ENCODE measurements around the gene HM13.
A peak's percentile ranks its signal among the peaks of the same experiment; 100 is the strongest.
"Not testable (repeated sequence)": the region's sequence is repeated elsewhere in the genome, so short reads cannot be mapped to it uniquely, and the experiment has no call there.

Gene HM13

DNA sequence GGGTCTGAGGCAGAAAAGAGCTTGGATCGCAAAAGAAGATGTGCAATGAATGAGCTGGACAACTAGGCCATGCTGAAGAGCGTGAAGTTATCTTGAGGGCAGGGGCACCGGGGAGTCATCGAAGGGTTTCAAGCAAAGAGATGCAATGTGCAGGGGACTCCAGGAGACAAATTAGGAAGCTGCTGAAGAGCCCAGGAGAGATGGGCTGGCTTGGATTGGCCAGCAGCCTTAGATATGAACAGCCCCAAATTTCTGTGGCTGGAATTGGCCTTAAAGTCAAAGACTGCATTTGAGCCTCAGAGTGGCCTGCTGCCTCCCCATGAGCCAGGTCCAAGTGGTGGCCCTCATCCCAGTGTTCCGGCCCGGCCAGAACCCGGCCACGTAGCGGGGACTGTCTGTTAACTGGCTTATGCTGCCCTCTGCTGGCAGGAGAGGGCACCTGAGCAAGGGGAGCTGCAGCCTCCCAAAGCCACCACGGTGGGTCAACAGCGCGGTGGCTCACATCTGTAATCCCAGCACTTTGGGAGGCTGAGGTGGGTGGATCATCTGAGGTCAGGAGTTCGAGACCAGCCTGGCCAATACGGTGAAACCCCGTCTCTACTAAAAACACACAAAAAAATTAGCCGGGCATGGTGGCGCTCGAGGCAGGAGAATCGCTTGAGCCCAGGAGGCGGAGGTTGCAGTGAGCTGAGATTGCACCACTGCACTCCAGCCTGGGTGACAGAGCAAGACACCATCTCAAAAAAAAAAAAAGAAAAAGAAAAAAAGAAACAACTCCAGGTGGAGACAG is 11.2 kb upstream of the HM13 start:
- DNase-seq = peak; percentile 31

DNA sequence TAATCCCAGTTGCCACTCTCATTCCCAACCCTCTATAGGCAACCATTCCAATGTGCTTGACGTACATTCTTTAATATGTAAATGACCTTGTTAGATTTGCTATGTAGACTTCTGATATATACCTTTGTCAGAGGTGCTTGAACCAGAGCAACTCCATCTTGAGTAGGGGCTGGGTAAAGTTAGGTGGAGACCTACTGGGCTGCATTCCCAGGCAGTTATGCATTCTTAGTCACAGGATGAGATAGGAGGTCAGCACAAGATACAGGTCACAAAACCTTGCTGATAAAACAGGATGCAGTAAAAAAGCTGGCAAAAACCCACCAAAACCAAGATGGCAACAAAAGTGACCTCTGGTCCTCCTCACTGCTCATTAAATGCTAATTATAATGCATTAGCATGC is 8.3 kb upstream of the HM13 start:
- peak; percentile 57 for DNase-seq

DNA sequence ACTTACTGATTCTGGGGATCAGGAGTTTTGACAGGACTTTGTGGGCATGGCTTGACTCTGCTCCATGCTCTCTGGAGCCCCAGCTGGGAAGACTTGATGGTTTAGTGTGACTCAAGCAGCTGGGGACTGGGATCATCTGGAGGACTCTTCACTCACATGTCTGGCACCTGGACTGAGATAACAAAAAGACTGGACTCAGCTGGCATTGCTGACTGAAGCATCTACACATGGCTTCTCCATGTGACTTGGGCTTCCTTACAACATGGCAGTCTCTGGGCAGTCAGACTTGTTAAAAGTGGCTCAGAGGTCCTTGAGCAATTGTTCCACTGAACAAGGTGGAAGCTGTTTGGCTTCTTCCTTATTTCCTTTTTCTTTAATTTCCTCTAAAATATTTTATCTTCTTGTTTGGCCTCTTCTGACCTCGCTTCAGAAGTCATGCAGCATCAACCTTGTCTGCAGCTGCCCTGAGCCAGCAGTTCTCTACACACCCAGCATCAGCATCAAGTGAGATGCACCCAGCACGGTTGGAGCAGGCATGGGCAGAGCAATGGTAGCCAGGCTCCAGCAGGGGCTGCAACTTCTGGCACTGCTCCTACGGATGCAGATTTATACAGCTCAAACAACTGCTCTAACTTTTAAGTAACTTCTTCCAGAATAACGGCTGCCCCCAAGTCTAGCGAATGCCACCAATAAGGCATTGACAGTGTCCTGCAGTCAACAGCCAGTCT is 5.6 kb upstream of the HM13 start:
- DNase-seq = no peak

DNA sequence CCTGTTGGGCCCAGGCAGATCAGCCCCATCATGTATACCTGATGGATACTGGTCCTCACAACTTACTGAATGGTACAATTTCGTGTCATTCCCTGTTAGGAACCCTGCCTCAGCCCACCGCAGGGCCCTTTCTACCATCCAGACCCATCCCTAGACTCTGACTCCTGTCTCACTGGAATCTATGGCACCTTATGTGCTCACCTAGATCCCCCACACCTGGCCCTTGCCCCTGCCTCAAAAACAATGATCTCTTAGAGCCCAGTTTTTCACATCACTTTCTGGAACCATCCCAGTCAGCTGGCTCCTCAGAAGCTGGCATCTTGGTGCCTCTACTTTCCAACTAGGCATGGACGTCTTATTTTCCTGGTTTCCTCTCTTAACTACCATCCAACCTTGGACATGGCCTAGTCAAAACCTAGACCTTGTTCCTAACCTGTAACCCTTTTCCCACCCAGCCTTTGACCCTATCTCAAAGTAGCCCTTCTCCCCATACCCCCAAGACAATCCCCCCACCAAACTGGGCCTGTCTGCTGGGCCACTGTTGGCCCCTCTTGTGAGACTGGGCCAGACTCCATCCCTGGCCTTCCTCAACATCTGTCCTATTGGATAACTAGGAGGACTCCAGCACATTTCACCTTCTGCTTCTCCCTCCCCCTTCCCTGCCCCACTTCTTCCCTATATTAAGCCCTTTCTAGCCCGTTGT is 981 bp downstream of the HM13 start:
- no peak for DNase-seq

DNA sequence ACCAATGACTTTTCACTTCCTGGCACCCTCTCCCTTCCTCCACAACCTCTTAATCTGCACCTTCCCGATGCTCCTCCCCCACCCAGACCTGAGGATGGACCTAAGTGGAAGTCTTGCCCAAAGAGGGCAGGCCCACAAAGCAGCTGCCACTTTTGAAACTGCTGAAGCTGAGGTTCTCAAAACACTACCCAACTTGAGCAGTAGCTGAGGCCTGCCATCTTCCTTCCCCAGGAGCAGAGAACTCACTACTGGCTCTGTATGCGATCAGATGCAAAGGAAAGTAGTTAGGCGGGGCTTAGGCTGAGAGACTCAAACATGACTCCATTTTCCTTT is 1.5 kb downstream of the HM13 start:
- no peak for DNase-seq

DNA sequence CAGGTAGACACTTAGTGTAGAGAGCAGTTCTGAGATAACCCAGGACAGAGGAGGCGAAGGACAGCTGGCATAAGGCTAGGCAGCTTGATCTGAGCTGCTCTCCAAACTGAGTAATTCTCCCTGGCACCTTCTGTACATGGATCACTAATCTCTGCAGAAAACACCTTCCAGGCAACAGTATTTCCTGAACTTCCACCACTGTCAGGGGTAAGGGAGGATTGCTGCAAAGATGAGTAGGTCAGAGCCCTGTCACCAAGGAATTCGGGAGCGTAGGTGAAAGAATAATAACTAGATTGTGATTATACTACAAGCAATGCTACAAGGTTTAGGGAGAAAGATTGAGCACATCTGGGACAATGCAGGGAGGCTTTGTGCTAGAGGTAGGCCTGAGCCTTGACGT is 1.9 kb downstream of the HM13 start:
- no peak for DNase-seq

DNA sequence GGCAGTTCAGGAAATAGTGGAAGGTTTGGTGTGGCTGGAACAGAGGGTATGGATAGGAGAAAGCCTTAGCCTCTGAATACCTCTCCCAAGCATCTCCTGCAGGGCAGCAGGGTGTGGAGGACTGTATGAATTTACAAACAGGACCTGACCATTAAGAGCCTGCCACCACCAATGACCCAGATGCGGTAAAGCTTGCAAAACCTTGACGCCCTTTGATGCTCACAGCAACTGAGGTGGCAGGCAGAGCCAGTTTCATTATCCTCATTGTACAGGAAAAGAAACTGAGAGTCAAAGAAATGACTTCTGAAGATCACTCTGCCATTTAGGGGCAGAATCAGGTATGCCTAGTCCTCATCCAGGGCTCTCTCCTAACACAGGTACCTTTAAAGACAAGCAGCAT is 2.4 kb downstream of the HM13 start:
- DNase-seq = no peak

DNA sequence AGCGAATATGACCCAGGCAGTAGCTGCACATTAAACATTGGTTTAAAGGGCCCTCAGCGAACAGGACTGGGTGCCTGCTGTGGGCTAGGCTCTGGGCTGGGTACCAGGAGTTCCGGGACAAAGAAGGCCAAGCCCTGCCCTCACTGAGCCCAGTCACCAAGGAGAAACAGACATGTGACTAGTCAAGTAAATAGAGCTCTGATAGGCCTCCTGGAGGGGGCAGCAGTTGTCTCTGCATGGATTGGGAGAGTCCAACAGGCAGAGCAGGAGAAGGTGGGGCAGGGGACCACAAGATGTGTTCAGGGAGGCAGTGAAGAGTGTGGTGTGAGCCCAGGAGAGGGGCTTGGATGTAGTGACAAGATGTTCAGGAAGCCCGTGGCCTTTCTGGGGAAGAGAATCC is 3.1 kb downstream of the HM13 start:
- peak; percentile 31 for DNase-seq

DNA sequence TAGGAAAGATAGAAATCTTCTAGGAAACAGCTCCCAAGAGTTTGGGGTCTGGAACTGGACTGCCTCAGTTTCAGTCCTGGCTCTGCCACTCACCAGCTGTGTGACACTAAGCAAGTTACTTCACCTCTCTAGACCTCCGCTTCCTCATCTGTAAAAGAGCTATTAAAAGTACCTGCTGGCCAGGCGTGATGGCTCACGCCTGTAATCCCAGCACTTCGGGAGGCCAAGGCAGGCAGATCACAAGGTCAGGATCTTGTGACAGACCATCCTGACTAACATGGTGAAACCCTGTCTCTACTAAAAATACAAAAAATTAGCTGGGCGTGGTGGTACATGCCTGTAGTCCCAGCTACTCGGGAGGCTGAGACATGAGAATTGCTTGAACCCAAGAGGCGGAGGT is 7.0 kb downstream of the HM13 start:
- not testable (repeated sequence) for DNase-seq

DNA sequence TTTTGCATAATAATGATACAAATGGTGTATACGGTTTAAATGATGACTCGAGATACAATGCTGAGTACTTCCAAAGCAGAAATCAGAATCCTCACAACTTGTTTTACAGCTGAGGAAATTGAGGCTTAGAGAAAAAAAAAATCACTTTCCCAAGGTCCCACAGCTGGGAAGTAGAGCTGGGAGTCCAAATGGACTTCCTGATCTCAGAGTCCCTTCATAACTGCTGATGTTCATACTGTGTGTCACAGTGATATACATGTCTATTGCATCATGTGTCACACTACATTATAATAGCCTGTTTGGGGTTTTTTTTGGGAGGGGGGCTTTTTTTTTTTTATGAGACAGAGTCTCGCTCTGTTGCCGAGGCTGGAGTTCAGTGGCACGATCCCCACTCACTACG is 8.5 kb downstream of the HM13 start:
- DNase-seq = no peak

DNA sequence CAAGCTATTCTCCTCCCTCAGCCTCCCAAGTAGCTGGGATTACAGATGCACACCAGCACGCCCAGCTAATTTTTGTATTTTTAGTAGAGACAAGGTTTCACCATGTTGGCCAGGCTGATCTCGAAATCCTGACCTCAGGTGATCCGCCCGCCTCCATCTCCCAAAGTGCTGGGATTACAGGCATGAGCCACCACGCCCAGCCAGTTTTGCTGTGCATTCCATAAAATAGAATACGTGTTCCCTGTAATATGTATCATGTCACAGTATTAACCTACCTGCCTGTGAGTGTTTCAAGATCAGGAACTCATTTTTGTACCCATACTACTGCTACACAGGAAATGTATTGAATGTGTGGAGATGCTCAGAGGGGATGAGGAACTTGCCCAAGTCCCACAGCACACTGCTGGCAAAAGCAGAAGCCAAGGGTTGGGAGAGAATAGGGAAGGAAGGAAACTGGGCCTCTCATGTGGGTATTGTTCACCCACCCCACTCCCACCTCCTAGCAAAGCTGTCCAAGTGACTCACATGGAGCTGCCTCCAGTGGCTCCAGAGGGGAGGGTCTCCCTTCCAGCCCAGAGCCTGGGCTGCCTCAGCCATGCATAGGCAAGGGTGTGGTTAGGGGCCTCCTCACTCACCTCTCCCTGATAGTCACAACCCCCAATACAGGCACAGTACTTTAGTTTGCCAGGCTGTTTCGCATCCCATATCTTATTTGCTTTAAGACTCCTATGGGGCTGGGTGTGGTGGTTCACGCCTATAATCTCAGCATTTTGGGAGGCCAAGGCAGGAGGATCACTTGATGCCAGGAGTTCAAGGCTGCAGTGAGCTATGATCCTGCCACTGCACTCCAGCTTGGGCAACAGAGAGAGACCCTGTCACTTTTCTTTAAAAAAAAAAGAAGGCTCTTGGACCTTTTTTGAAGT is 9.4 kb downstream of the HM13 start:
- DNase-seq = no peak

DNA sequence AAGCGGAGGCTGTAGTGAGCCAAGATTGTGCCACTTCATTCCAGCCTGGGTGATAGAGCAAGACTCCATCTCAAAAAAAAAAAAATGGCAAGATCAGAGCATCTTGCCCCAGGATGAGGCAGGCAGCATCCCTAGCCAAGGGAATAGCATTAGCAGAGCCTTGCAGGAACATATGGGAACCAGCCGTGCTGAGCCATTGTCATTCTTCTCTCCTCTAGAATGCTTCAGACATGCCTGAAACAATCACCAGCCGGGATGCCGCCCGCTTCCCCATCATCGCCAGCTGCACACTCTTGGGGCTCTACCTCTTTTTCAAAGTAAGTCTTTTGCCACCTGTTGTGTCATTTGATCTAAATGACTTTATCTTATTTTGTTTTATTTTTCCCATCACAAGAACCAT is 13.0 kb downstream of the HM13 start:
- no peak for DNase-seq

DNA sequence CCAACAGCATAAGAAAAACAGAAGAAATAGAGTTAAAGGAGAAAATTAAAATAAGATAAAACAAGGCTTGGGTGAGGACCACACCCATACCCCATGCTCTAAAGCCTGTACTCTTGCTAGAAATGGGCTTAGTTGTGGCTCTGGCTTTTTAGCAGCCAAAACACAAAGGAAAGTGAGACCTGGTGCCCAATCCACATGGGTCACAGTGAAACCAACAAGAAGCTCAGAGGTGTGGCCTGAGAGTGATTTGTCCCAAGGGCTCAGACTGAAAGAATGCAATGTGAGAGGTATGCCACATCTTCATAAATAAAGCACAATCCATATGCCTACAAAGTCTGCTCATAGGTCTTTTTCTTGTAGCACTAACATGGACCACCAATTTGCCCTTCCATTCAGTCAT is 21.1 kb downstream of the HM13 start:
- no peak for DNase-seq

DNA sequence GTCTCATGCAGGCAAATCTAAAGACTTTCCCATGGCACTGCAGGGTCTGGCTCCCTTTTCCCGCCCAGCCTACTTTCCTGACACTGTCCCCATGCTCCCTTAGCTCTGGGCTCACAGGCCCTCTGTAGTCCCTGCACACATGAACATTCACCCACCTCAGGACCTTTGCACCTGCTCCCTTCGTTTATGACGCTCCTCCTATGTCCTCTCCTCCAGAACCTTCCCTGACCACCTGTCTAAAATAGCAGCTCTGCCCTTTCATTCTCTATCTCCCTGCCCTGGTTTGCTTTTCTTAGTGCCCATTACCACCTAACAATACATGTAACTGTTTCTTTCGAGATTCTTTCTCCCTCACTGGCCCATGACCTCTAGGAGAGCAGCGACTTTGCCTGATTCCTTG is 22.3 kb downstream of the HM13 start:
- no peak for DNase-seq

DNA sequence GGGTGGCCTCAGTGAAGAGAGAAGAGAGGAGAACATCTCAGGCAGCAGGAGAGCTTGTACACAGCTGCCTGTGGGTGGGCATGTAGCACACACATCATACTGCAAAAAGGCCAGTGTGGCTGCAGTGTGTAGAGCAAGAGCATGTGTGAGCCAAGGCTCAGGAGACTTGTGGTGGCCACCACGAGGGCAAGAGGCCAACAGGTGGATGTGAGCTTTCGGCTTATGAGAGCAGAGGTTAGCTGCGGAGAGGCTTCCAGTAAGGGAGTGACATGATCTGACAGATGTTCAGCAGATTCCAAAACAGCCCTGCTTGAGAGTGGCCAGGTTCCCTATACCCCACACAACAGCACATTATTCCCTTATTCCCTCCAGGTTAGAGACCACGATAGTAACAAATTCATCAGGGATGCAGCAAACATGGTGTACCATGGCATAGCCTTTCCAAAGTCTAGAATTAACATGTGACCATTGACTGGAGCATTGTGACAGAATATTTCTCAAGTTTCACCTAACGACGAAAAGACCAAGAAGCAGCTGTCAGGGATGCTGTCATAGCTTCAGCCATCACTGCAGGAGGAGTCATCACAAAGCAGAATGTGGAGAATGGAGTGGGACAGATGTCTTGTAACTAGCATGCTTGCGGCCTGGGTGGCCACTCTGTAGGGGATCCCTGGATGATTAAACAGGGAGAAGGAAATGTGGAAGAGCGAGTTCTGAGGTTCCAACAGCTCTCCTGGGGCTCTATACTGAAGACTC is 23.1 kb downstream of the HM13 start:
- no peak for DNase-seq

DNA sequence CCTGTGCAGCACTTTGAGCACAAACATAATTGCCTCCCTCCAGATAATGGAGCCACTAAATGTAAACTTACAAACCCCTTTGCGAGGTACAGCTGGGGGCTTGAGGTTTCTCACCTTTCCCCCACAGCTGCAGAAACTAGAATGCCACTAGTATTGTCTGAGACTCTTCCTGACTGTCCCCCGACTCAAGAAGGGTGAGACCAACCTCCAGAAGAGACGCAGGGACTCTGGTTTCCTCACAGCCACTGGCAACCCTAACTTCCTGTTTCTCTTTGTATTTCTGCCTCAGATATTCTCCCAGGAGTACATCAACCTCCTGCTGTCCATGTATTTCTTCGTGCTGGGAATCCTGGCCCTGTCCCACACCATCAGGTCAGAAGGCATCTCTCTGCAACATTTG is 23.6 kb downstream of the HM13 start:
- no peak for DNase-seq

DNA sequence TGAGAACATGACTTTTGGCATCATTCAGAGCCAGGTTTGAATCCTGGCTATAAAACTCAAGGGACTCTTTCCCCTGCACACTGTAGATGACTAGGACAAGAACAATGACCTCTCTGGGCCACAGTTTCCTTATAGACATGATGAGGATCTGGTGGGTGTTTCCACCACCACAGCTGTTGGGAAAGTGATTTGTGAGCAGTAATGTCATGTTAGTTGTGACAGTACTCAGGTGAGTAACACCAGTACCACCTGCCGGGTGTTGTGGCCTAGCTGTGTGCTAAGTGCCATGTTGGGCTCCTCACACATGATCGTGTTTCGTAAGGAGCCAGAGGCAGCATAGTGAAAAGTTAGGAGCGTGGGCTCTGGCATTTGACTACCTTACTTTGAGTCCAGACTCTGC is 24.1 kb downstream of the HM13 start:
- no peak for DNase-seq

DNA sequence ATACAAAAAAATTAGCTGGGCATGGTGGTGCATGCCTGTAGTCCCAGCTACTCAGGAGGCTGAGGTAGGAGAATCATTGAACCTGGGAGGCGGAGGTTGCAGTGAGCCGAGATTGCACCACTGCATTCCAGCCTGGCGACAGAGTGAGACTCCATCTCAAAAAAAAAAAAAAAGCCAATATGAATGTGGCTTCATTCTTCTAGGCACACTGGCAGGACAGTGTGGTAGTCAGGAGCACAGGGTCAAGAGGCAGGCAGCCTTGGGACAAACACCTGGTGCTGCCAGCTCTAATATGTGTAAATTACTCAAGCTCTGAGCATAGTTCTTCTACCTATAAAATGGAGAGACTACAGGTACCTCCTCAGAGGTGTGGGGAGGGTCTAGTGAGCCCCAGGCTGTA is 25.4 kb downstream of the HM13 start:
- not testable (repeated sequence) for DNase-seq

DNA sequence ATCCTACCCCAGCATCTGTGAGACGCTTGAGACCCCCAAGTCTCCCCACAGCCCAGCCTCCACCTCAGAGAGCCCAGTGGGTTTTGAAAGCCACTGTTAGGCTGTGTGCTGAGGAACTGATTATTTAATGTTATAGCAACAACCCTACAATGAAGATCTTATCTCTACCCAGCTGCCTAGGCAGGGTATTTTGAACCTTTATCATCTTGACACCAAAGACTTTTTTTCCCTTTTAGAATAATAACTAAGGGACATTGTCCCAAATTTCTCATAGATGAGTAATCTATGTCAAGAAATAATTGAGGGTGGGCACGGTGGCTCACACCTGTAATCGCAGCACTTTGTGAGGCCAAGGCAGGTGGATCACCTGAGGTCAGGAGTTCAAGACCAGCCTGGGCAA is 26.2 kb downstream of the HM13 start:
- no peak for DNase-seq

DNA sequence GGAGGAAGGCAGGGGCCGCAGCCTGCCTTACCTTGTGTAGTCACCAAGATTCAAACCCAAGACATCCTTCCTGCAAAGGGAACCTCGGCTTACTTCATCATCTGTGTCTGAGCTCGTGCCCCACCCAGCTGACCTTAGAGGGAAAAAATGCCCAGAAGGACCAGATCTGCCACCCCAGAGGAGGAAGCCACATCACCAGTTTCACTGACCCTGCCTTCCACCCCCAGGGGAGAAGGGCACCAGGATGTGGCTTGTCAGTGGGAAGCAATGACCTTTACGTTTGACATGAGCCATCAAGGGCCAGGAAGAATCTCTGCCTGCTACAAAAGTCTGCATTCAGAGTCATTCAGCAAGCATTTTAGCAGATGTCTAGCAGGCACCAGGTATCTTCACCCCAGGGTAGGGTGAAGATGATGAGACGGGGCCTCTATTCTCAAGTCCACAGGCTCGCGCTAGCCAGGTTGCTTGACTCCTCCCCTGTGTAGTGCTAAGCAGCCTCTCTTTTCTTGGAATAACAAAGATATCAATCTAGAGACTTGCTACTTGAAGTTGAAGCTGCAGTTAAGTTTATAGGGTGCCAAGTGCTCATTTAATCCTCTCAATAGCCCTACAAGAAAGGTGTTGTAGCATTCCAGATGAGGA is 28.1 kb downstream of the HM13 start:
- no peak for DNase-seq

DNA sequence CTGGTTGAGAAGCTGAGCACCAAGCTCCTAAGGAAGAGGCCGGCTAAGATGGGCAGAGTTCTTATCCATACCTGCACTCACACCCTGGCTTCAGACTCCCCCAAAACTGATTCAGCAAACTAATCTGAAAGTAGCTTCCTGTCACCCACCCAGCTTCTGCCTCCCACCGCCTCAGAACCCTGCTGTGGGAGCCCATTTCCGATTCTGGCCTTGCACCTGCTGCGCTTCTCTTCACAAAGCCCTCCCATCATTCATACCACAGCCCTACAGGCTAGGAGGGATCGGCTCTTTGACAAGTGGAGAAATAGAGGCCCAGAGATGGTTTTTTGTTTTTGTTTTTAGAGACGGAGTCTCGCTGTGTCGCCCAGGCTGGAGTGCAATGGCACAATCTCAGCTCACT is 28.7 kb downstream of the HM13 start:
- no peak for DNase-seq
